IMR-90 (cell line): ENCODE results near the gene TNFRSF1A.

Experiments used
- CTCF ChIP-seq: conservative IDR thresholded peaks from 2 replicates; pipeline ENCODE4 v1.5.1; 2012; ENCODE audit warnings: mild to moderate bottlenecking, low read depth, low read length, improper control_type of control experiment
- ELK1 ChIP-seq: fragments of 150-350 bp; IDR thresholded peaks from 2 replicates; pipeline ENCODE4 v1.6.1; 2016; ENCODE audit warnings: low read depth, mild to moderate bottlenecking, low read length, moderate library complexity, borderline replicate concordance
- MAFK ChIP-seq: IDR thresholded peaks from 2 replicates; pipeline ENCODE4 v1.6.1; 2012; ENCODE audit warnings: low read depth, low read length, improper control_type of control experiment
- MXI1 ChIP-seq: IDR thresholded peaks from 2 replicates; pipeline ENCODE4 v1.6.1; 2012; ENCODE audit warnings: low read depth, mild to moderate bottlenecking, low read length, moderate library complexity, borderline replicate concordance
- POLR2A ChIP-seq: IDR thresholded peaks from 2 replicates; pipeline ENCODE4 v1.6.1; 2012; ENCODE audit warnings: mild to moderate bottlenecking, low read depth, low read length
- RAD21 ChIP-seq: IDR thresholded peaks from 2 replicates; pipeline ENCODE4 v1.6.1; 2012; ENCODE audit warnings: low read length, improper control_type of control experiment
- SMC3 ChIP-seq: fragments of 150-350 bp; IDR thresholded peaks from 2 replicates; pipeline ENCODE4 v1.6.1; 2016; ENCODE audit warnings: low read depth, mild to moderate bottlenecking, antibody characterized with exemption, low read length, moderate library complexity
- TF ChIP-seq, protein P1 (sequence below): fragments of 150-350 bp; IDR thresholded peaks from 2 replicates; pipeline ENCODE4 v1.6.1; 2017; ENCODE audit warnings: mild to moderate bottlenecking, antibody characterized with exemption, low read length, low read depth

DNA sequence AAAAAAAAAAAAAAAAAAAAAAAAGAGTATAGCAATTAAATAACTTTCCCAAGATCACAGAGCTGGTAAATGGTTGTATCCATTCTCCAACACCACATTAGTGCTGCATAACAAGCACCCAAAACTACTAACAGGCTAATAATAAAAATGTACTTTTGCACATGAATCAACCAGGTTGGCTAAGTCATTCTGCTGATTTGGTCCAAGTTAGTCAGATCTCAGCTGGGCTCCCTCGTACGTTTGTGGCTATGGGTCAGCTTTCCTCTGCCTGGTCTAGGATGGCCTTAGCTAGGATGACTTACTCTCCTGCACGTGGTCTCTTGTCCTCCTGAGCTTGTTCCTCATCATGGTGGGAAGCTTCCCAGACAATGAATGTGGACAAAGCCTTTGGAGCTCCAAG lies 39.3 kb downstream of the TNFRSF1A start:
- TF ChIP-seq CTCF (no peak), POLR2A (no peak), MXI1 (no peak), SMC3 (no peak), MAFK (no peak), RAD21 (no peak), ELK1 (no peak)
- TF ChIP-seq, protein P1, sequence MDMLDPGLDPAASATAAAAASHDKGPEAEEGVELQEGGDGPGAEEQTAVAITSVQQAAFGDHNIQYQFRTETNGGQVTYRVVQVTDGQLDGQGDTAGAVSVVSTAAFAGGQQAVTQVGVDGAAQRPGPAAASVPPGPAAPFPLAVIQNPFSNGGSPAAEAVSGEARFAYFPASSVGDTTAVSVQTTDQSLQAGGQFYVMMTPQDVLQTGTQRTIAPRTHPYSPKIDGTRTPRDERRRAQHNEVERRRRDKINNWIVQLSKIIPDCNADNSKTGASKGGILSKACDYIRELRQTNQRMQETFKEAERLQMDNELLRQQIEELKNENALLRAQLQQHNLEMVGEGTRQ = no peak
